ENCODE measurements around the gene EFNA3.

DNA sequence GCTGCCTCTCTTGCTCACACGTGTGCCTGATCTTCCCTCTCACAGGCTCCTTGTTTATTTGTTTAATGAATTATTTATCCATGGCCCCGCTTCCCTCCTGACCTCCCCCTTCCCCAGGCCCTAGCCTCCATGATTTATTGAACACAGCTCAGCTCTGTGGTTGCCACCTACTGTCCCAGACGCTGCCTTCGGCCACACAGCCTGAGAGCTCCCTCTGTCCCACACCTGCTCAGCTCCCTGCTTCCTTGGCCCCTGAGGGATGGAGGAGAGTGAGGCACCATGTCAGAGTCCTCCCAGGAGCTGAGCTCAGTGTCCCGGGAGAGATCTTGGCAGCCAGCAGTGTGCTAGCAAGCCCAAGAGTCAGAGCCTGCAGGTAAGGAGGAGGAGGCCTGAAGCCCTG is 3.1 kb upstream of the EFNA3 start:
- TF ChIP-seq POLR2A (IDR thresholded peaks at IDR 0.05), result no peak
- TF ChIP-seq, protein P1, sequence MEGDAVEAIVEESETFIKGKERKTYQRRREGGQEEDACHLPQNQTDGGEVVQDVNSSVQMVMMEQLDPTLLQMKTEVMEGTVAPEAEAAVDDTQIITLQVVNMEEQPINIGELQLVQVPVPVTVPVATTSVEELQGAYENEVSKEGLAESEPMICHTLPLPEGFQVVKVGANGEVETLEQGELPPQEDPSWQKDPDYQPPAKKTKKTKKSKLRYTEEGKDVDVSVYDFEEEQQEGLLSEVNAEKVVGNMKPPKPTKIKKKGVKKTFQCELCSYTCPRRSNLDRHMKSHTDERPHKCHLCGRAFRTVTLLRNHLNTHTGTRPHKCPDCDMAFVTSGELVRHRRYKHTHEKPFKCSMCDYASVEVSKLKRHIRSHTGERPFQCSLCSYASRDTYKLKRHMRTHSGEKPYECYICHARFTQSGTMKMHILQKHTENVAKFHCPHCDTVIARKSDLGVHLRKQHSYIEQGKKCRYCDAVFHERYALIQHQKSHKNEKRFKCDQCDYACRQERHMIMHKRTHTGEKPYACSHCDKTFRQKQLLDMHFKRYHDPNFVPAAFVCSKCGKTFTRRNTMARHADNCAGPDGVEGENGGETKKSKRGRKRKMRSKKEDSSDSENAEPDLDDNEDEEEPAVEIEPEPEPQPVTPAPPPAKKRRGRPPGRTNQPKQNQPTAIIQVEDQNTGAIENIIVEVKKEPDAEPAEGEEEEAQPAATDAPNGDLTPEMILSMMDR (IDR thresholded peaks at IDR 0.05), result no peak
